ENCODE results near the gene SMOC1. TPM values are rescaled to one million over a fixed set of nuclear protein-coding genes. Genes with fewer than 3 reads are reported as not detected.

The SMOC1 gene
- total RNA-seq, 6 experiments from 2014 or later = not detected

GRCh38 chr14:69850086-69850735, 29.0 kb upstream of the SMOC1 start:
- Mint-ChIP-seq H3K4me3 (no peak overlapping the region), H3K9me3 (no peaks in the 10 kb centered on the region), H3K27me3 (ENCODE audit: insufficient read depth) (peaks cover 16% of the 10 kb centered on the region), H3K27ac (no peak overlapping the region), H3K36me3 (ENCODE audit: low read depth) (no peaks in the 10 kb centered on the region), H3K4me1 (ENCODE audit: low read depth) (no peaks in the 10 kb centered on the region)
- no peak for DNase-seq
- TF ChIP-seq, protein P1, sequence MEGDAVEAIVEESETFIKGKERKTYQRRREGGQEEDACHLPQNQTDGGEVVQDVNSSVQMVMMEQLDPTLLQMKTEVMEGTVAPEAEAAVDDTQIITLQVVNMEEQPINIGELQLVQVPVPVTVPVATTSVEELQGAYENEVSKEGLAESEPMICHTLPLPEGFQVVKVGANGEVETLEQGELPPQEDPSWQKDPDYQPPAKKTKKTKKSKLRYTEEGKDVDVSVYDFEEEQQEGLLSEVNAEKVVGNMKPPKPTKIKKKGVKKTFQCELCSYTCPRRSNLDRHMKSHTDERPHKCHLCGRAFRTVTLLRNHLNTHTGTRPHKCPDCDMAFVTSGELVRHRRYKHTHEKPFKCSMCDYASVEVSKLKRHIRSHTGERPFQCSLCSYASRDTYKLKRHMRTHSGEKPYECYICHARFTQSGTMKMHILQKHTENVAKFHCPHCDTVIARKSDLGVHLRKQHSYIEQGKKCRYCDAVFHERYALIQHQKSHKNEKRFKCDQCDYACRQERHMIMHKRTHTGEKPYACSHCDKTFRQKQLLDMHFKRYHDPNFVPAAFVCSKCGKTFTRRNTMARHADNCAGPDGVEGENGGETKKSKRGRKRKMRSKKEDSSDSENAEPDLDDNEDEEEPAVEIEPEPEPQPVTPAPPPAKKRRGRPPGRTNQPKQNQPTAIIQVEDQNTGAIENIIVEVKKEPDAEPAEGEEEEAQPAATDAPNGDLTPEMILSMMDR (IDR thresholded peaks at IDR 0.05) = no peak

- TF ChIP-seq, protein P1 (IDR thresholded peaks at IDR 0.05) = no peak
- DNase-seq = no peak
- Mint-ChIP-seq H3K4me1 (ENCODE audit: low read depth) (no peaks in the 10 kb centered on the region), H3K4me3 (no peak overlapping the region), H3K27me3 (ENCODE audit: insufficient read depth) (peaks cover 21% of the 10 kb centered on the region), H3K36me3 (ENCODE audit: low read depth) (no peaks in the 10 kb centered on the region), H3K27ac (no peak overlapping the region), H3K9me3 (no peaks in the 10 kb centered on the region)
These were observed 28.5 kb upstream of the SMOC1 start for GRCh38 chr14:69850736-69851112.

- TF ChIP-seq, protein P1 (IDR thresholded peaks at IDR 0.05) = no peak
- no peak overlapping the region for H3K27ac Mint-ChIP-seq
- H3K4me1 Mint-ChIP-seq (ENCODE audit: low read depth) = no peaks in the 10 kb centered on the region
- peaks cover 24% of the 10 kb centered on the region for H3K27me3 Mint-ChIP-seq (ENCODE audit: insufficient read depth)
- no peak for DNase-seq
- H3K4me3 Mint-ChIP-seq = no peak overlapping the region
- H3K36me3 Mint-ChIP-seq (ENCODE audit: low read depth) = no peaks in the 10 kb centered on the region
- no peaks in the 10 kb centered on the region for H3K9me3 Mint-ChIP-seq
These were observed 26.5 kb upstream of the SMOC1 start for GRCh38 chr14:69852531-69853321.

- Mint-ChIP-seq H3K9me3 (no peaks in the 10 kb centered on the region), H3K4me1 (ENCODE audit: low read depth) (no peaks in the 10 kb centered on the region), H3K27me3 (ENCODE audit: insufficient read depth) (peaks cover 30% of the 10 kb centered on the region)
These were observed 25.4 kb upstream of the SMOC1 start for GRCh38 chr14:69853774-69854173.

DNA sequence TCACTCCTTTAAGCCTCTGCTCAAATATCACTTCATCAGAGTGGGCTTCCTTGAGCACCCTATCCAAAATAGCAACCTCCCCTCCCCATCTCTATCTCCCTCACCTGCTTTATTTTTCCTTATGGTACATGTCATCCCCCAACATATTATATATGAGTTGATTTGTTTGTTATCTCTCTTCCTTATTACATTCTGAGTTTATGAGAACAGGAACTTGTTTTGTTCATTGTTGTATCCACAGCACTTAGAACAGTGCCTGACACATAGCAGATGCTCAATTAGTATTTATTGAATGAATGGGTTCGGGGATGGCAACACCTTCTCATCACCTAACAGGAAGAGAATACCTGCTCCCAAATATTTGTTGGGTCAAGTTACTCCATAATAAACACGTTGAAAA, 24.6 kb upstream of the SMOC1 start:
- H3K9me3 Mint-ChIP-seq = no peaks in the 10 kb centered on the region
- H3K27me3 Mint-ChIP-seq (ENCODE audit: insufficient read depth) = peaks cover 28% of the 10 kb centered on the region
- H3K27ac Mint-ChIP-seq = no peak overlapping the region
- TF ChIP-seq, protein P1 (IDR thresholded peaks at IDR 0.05) = no peak
- no peak for DNase-seq
- no peaks in the 10 kb centered on the region for H3K4me1 Mint-ChIP-seq (ENCODE audit: low read depth)
- H3K36me3 Mint-ChIP-seq (ENCODE audit: low read depth) = no peaks in the 10 kb centered on the region
- H3K4me3 Mint-ChIP-seq = no peak overlapping the region

More at GRCh38 chr14:69853774-69854173, 25.4 kb upstream of the SMOC1 start:
- Mint-ChIP-seq H3K4me3 (no peak overlapping the region), H3K27ac (no peak overlapping the region), H3K36me3 (ENCODE audit: low read depth) (no peaks in the 10 kb centered on the region)
- DNase-seq = no peak
- TF ChIP-seq, protein P1 (IDR thresholded peaks at IDR 0.05) = no peak

Measured in HFFc6 (cell line).